Measurements from ENCODE around the gene GALNT18. TPM values are rescaled to one million over a fixed set of nuclear protein-coding genes. Genes with fewer than 3 reads are reported as not detected.

The GALNT18 gene
- total RNA-seq, 1 donor from 2014 or later: 46.4 TPM

- Histone ChIP-seq H3K9me3 (no peaks in the 10 kb centered on the region), H3K4me3 (no peak overlapping the region), H3K27ac (no peak overlapping the region), H3K4me1 (peaks cover 88% of the 10 kb centered on the region), H3K36me3 (no peaks in the 10 kb centered on the region), H3K27me3 (ENCODE audit: low read depth) (no peaks in the 10 kb centered on the region)
- DNase-seq (no peak), ATAC-seq (no peak)
- TF ChIP-seq CTCF (IDR thresholded peaks at IDR 0.05): no peak
- intact Hi-C loops (cut with DNase I): no loop called here
Measured at GRCh38 chr11:11580012-11580411, 41.8 kb downstream of the GALNT18 start.

- Histone ChIP-seq H3K4me3 (no peak overlapping the region), H3K27me3 (ENCODE audit: low read depth) (no peaks in the 10 kb centered on the region), H3K4me1 (peaks cover 81% of the 10 kb centered on the region), H3K9me3 (no peaks in the 10 kb centered on the region), H3K36me3 (no peaks in the 10 kb centered on the region), H3K27ac (no peak overlapping the region)
- intact Hi-C loops (cut with DNase I): no loop called here
- TF ChIP-seq CTCF (IDR thresholded peaks at IDR 0.05): no peak
- peak in 1 of 2 donors; percentile 11 for ATAC-seq
- peak; percentile 54 for DNase-seq
Measured at GRCh38 chr11:11579012-11579988, 42.5 kb downstream of the GALNT18 start.

GRCh38 chr11:11577932-11578911 is 43.6 kb downstream of the GALNT18 start:
- DNase-seq (no peak), ATAC-seq (peak in 1 of 2 donors; percentile 59)
- no peak overlapping the region for H3K4me3 ChIP-seq
- H3K36me3 ChIP-seq: no peaks in the 10 kb centered on the region
- TF ChIP-seq CTCF (IDR thresholded peaks at IDR 0.05): no peak
- H3K9me3 ChIP-seq: no peaks in the 10 kb centered on the region
- intact Hi-C loops (cut with DNase I): no loop called here
- H3K27ac ChIP-seq: peak overlapping the region; percentile 41
- H3K27me3 ChIP-seq (ENCODE audit: low read depth): no peaks in the 10 kb centered on the region
- peaks cover 70% of the 10 kb centered on the region for H3K4me1 ChIP-seq

- TF ChIP-seq CTCF (IDR thresholded peaks at IDR 0.05): no peak
- Histone ChIP-seq H3K4me1 (peaks cover 62% of the 10 kb centered on the region), H3K36me3 (no peaks in the 10 kb centered on the region), H3K9me3 (no peaks in the 10 kb centered on the region), H3K4me3 (no peak overlapping the region), H3K27me3 (ENCODE audit: low read depth) (no peaks in the 10 kb centered on the region), H3K27ac (peak overlapping the region; percentile 41)
- ATAC-seq (peak; percentile 31 to 39), DNase-seq (no peak)
- intact Hi-C loops (cut with DNase I): no loop called here
Measured at GRCh38 chr11:11577251-11577855, 44.5 kb downstream of the GALNT18 start.
